Measurements from ENCODE around the gene LDAH.
"Not testable (repeated sequence)": the region's sequence is repeated elsewhere in the genome, so short reads cannot be mapped to it uniquely, and the experiment has no call there.

LDAH gene

GRCh38 chr2:20723543-20723942, 99.4 kb downstream of the LDAH start:
- DNase-seq = no peak
- Mint-ChIP-seq H3K4me1 (no peaks in the 10 kb centered on the region), H3K36me3 (peaks cover 19% of the 10 kb centered on the region), H3K4me3 (no peak overlapping the region), H3K9me3 (no peaks in the 10 kb centered on the region), H3K27me3 (no peaks in the 10 kb centered on the region), H3K27ac (no peak overlapping the region)
- CTCF ChIA-PET = no interaction called here

DNA sequence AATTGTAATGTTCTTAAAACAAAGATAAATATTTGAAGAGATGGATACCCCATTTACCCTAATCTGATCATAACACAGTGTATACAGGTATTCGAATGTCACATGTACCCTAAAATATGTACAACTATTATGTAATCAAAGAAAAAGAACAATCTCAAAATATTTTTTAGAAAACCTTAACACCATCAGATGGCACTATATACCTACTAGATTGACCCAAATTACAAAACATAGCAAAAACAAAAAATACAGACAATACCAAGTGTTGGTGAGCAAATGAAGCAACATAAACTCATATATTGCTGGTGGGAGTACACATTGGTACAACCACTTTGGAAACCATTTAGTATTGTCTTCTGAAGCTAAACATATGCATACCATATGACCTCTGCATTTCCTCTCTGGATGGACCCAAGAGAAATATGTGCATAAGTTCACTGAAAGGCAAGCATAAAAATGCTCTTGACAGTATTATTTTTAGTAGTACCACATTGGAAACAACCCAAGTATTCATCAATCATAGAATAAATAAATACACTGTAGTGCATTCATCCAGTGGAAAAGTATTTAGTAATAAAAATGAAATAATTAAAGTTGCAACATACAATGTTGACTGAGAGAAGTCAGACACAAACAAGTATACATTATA, 100.2 kb downstream of the LDAH start:
- Mint-ChIP-seq H3K9me3 (peaks cover 5% of the 10 kb centered on the region), H3K36me3 (peaks cover 21% of the 10 kb centered on the region), H3K4me3 (no peak overlapping the region), H3K4me1 (no peaks in the 10 kb centered on the region), H3K27me3 (no peaks in the 10 kb centered on the region), H3K27ac (no peak overlapping the region)
- CTCF ChIA-PET = no interaction called here
- no peak for DNase-seq

DNA sequence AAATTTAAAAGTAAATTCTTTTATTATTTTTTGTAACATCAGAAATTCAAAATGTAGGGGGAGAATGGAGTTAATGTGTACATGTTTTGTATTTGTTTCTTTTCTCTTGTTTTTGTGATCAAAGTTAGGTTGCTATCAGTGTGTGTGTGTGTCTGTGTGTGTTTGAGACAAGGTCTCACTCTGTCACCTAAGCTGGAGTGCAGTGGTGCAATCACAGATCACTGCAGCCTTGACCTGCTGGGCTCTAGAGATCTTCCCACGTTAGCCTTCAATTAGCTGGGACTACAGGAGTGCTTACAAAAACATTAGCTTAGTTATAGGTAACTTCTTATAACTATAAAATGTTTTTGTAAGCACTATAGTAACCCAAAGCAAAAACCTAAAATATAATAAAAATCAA, 105.3 kb downstream of the LDAH start:
- no peak overlapping the region for H3K4me3 Mint-ChIP-seq
- peaks cover 14% of the 10 kb centered on the region for H3K9me3 Mint-ChIP-seq
- CTCF ChIA-PET = no interaction called here
- H3K4me1 Mint-ChIP-seq = no peaks in the 10 kb centered on the region
- H3K27ac Mint-ChIP-seq = no peak overlapping the region
- H3K27me3 Mint-ChIP-seq = no peaks in the 10 kb centered on the region
- H3K36me3 Mint-ChIP-seq = peaks cover 29% of the 10 kb centered on the region
- no peak for DNase-seq

- H3K9me3 Mint-ChIP-seq = peaks cover 14% of the 10 kb centered on the region
- DNase-seq, H3K27me3 Mint-ChIP-seq, H3K4me3 Mint-ChIP-seq, CTCF ChIA-PET, H3K4me1 Mint-ChIP-seq, H3K27ac Mint-ChIP-seq: not testable (repeated sequence)
- H3K36me3 Mint-ChIP-seq = peaks cover 28% of the 10 kb centered on the region
Observed at GRCh38 chr2:20716164-20716563, 106.7 kb downstream of the LDAH start.

DNA sequence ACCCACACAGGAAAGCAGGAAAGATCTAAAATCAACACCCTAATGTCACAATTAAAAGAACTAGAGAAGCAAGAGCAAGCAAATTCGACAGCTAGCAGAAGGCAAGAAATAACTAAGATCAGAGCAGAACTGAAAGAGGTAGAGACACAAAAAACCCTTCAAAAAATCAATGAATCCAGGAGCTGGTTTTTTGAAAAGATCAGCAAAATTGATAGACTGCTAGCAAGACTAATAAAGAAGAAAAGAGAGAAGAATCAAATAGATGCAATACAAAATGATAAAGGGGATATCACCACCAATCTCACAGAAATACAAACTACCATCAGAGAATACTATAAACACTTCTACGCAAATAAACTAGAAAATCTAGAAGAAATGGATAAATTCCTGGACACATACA, 108.5 kb downstream of the LDAH start:
- H3K4me3 Mint-ChIP-seq, H3K4me1 Mint-ChIP-seq, DNase-seq, H3K27ac Mint-ChIP-seq, H3K27me3 Mint-ChIP-seq, CTCF ChIA-PET: not testable (repeated sequence)
- Mint-ChIP-seq H3K9me3 (peaks cover 14% of the 10 kb centered on the region), H3K36me3 (peaks cover 29% of the 10 kb centered on the region)

- H3K27me3 Mint-ChIP-seq, CTCF ChIA-PET, H3K4me3 Mint-ChIP-seq, DNase-seq, H3K27ac Mint-ChIP-seq, H3K4me1 Mint-ChIP-seq: not testable (repeated sequence)
- peaks cover 29% of the 10 kb centered on the region for H3K36me3 Mint-ChIP-seq
- peaks cover 14% of the 10 kb centered on the region for H3K9me3 Mint-ChIP-seq
Observed at GRCh38 chr2:20713585-20713984, 109.3 kb downstream of the LDAH start.

DNA sequence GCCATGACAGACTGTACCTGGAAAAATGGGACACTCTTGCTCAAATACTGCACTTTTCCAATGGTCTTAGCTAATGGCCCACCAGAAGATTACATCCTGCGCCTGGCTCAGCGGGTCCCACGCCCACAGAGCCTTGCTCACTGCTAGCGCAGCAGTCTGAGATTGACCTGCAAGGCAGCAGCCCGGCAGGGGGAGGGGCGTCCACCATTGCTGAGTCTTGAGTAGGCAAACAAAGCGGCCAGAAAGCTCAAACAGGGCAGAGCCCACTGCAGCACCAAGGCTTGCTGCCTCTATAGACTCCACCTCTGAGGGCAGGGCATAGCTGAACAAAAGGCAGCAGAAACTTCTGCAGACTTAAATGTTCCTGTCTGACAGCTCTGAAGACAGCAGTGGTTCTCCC, 111.3 kb downstream of the LDAH start:
- H3K4me3 Mint-ChIP-seq, H3K4me1 Mint-ChIP-seq, CTCF ChIA-PET, H3K27me3 Mint-ChIP-seq, H3K9me3 Mint-ChIP-seq, DNase-seq, H3K27ac Mint-ChIP-seq: not testable (repeated sequence)
- H3K36me3 Mint-ChIP-seq = peaks cover 19% of the 10 kb centered on the region

- CTCF ChIA-PET = interaction anchor here (0.6 to 0.7 kb wide), 2 partner anchors 52 to 411 kb away, joined by 3 read pairs; no protein-coding TSS in a partner anchor
- H3K27me3 Mint-ChIP-seq = no peaks in the 10 kb centered on the region
- peaks cover 3% of the 10 kb centered on the region for H3K36me3 Mint-ChIP-seq
- no peak overlapping the region for H3K27ac Mint-ChIP-seq
- DNase-seq = no peak
- H3K9me3 Mint-ChIP-seq = no peaks in the 10 kb centered on the region
- H3K4me3 Mint-ChIP-seq = no peak overlapping the region
- H3K4me1 Mint-ChIP-seq = no peaks in the 10 kb centered on the region
Observed at GRCh38 chr2:20707601-20708000, 115.3 kb downstream of the LDAH start.

DNA sequence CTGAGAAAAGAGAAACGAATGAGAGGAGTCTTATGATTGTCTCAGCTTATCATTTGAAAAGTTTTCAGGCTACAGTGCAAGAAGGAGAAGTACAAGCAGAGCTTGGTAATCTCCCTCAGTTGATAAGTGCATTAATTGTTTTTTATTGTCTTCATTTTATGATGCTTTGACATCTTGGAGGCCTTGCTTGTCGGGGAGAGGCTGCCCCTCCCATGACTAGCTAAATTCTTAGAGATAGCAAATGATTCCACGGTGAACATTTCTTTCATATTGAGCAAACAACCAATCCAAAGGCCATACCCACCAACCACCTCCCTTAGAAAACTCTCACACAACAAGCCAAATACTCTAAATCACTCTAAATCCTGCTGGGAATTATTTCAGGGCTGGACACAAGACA, 116.1 kb downstream of the LDAH start:
- DNase-seq = no peak
- no peaks in the 10 kb centered on the region for H3K27me3 Mint-ChIP-seq
- CTCF ChIA-PET = interaction anchor here (0.6 kb wide), 1 partner anchor 411 kb away, joined by 3 read pairs; no protein-coding TSS in a partner anchor
- H3K4me1 Mint-ChIP-seq = no peaks in the 10 kb centered on the region
- no peak overlapping the region for H3K27ac Mint-ChIP-seq
- H3K4me3 Mint-ChIP-seq = no peak overlapping the region
- no peaks in the 10 kb centered on the region for H3K9me3 Mint-ChIP-seq
- H3K36me3 Mint-ChIP-seq = peaks cover 3% of the 10 kb centered on the region

DNA sequence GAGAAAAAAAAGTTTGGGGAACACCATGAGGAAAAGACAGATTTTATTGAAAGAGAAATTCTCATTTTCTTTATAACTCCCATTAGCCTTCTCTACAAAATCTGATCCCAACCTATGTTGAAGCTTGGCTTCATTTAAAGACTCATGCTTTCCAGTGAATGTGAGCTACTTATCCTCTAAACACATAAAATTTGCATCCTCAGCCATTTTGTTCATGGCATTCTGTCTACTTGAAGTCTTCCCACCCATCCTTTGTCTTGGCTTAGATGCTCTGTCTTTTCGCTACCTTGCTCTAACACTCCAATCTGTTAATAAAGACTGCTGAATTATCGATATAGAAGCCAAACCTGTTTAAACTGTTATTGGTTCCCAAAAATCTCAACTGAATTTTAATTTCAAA, 116.7 kb downstream of the LDAH start:
- H3K27me3 Mint-ChIP-seq = no peaks in the 10 kb centered on the region
- no peaks in the 10 kb centered on the region for H3K9me3 Mint-ChIP-seq

GRCh38 chr2:20704886-20705285, 118.0 kb downstream of the LDAH start:
- CTCF ChIA-PET = no interaction called here
- Mint-ChIP-seq H3K4me1 (no peaks in the 10 kb centered on the region), H3K9me3 (no peaks in the 10 kb centered on the region), H3K36me3 (peaks cover under 1% of the 10 kb centered on the region), H3K27ac (no peak overlapping the region), H3K4me3 (no peak overlapping the region), H3K27me3 (no peaks in the 10 kb centered on the region)
- no peak for DNase-seq

More for the DNA sequence above, 116.7 kb downstream of the LDAH start:
- Mint-ChIP-seq H3K4me1 (no peaks in the 10 kb centered on the region), H3K36me3 (peaks cover 1% of the 10 kb centered on the region), H3K4me3 (no peak overlapping the region), H3K27ac (no peak overlapping the region)
- DNase-seq = no peak
- CTCF ChIA-PET = no interaction called here

DNA sequence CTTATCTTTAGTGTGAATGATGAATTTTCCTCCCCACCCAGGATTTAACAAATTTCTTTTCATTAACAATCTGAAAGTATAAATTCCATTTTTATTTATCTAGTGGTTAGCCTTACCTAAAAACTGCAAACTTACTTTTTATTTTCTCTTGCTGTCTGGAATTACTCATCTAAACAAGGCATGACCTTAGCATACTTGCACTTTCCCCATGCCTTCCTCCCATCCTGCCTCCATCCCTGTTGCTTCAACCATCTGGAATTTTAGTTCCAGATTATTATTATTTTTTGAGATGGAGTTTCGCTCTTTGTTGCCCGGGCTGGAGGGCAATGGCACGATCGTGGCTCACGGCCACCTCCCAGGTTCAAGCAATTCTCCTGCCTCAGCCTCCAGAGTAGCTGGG, 120.3 kb downstream of the LDAH start:
- no peak for DNase-seq
- Mint-ChIP-seq H3K4me1 (peaks cover 12% of the 10 kb centered on the region), H3K9me3 (no peaks in the 10 kb centered on the region), H3K27ac (no peak overlapping the region), H3K36me3 (peaks cover 5% of the 10 kb centered on the region), H3K4me3 (no peak overlapping the region), H3K27me3 (no peaks in the 10 kb centered on the region)
- CTCF ChIA-PET = no interaction called here

GRCh38 chr2:20698916-20699613, 123.8 kb downstream of the LDAH start:
- Mint-ChIP-seq H3K4me1 (peaks cover 12% of the 10 kb centered on the region), H3K27me3 (no peaks in the 10 kb centered on the region), H3K4me3 (no peak overlapping the region), H3K27ac (no peak overlapping the region), H3K36me3 (peaks cover 5% of the 10 kb centered on the region), H3K9me3 (no peaks in the 10 kb centered on the region)
- CTCF ChIA-PET = no interaction called here
- DNase-seq = no peak

GRCh38 chr2:20697322-20697934, 125.5 kb downstream of the LDAH start:
- CTCF ChIA-PET = interaction anchor here (1.5 kb wide), 1 partner anchor 266 kb away, joined by 3 read pairs; no protein-coding TSS in a partner anchor
- Mint-ChIP-seq H3K9me3 (no peaks in the 10 kb centered on the region), H3K27ac (no peak overlapping the region), H3K36me3 (peaks cover 5% of the 10 kb centered on the region), H3K27me3 (no peaks in the 10 kb centered on the region), H3K4me3 (no peak overlapping the region), H3K4me1 (peaks cover 12% of the 10 kb centered on the region)
- DNase-seq = no peak

DNA sequence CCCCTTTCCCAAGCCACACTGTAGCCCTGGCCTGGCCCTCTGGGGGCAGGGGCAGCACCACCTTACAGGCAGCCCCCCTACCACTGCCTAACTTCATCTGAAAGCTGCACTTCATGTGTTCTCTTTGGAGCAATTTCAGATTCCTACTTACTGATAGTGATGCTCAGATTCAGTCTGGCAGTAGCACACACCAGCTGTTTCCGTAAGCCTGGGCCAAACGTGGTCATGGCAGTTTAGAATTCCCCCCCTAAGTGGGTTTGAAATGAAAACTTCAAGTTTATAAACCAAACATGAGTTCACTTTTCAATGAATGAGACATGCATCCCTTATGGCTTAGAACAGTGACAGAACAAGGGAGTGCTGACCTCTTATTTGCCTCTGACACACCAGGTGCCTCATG, 126.5 kb downstream of the LDAH start:
- Mint-ChIP-seq H3K27me3 (no peaks in the 10 kb centered on the region), H3K9me3 (no peaks in the 10 kb centered on the region), H3K4me3 (no peak overlapping the region), H3K4me1 (peaks cover 12% of the 10 kb centered on the region), H3K27ac (no peak overlapping the region), H3K36me3 (peaks cover 9% of the 10 kb centered on the region)
- CTCF ChIA-PET = interaction anchor here (0.9 kb wide), 1 partner anchor 21 kb away, joined by 4 read pairs; no protein-coding TSS in a partner anchor
- DNase-seq = no peak
